SK-N-SH (cell line): Measurements from ENCODE around the gene SH3BGRL3. TPM values are rescaled to one million over a fixed set of nuclear protein-coding genes. Genes with fewer than 3 reads are reported as not detected.

Experiments used
- CTCF ChIA-PET: fragments of 300-600, 350-600 bp; formaldehyde crosslinking; extraction: SDS; loops from one replicate; lab custom pipeline; 2021; lab: Yijun Ruan, JAX
- POLR2A ChIA-PET: fragments of 350-600 bp; sonication (Branson Sonifier 250); formaldehyde crosslinking; extraction: SDS; loops from one replicate; lab custom pipeline; 2020; ENCODE audit warnings: antibody characterized with exemption, inconsistent platforms; lab: Yijun Ruan, JAX
- DNase-seq: peaks from one replicate; pipeline ENCODE4 v3.0.0; 2012
- H2AFZ ChIP-seq: fragments of 200-600 bp; sonication (generic); 2 replicates; pipeline ENCODE4 v1.8.1; 2016; ENCODE audit warnings: antibody characterized with exemption, mild to moderate bottlenecking, low read depth
- H3F3A ChIP-seq: fragments of 200-600 bp; sonication (generic); replicated peaks from 2 replicates; pipeline ENCODE3; 2016; ENCODE audit warnings: antibody characterized with exemption, mild to moderate bottlenecking; ENCODE audit not compliant: insufficient read depth
- H3K27ac ChIP-seq, 2 experiments: fragments of 200-500 bp in 1 of 2; fragments of 200-600 bp in 1 of 2; sonication (Bioruptor generic) in 1 of 2; sonication (generic), shearing (Covaris generic) in 1 of 2; 2 replicates each; pipeline versions ENCODE4 v1.5.1 to v1.6.1; 2014 to 2016; ENCODE audit warnings: low read depth in 2 of 2, inconsistent platforms in 1 of 2, low read length in 1 of 2, mild to moderate bottlenecking in 1 of 2, mixed read lengths in 1 of 2
- H3K27me3 ChIP-seq: fragments of 200-600 bp; sonication (generic), shearing (Covaris generic); 2 replicates; pipeline ENCODE4 v1.6.1; 2016; ENCODE audit warnings: mixed run types; ENCODE audit not compliant: insufficient read depth
- H3K36me3 ChIP-seq, 2 experiments: fragments of 200-500 bp in 1 of 2; fragments of 200-600 bp in 1 of 2; sonication (Bioruptor generic) in 1 of 2; sonication (generic) in 1 of 2; replicated peaks in 1 of 2; 2 replicates each; pipeline versions ENCODE3 to v1.5.1; 2014 to 2016; ENCODE audit warnings: low read length in 1 of 2, mild to moderate bottlenecking in 1 of 2; ENCODE audit not compliant: insufficient read depth in 2 of 2, control insufficient read depth in 1 of 2
- H3K4me1 ChIP-seq, 2 experiments: fragments of 200-500 bp in 1 of 2; fragments of 200-600 bp in 1 of 2; sonication (Bioruptor generic) in 1 of 2; sonication (generic), shearing (Covaris generic) in 1 of 2; 2 replicates each; pipeline versions ENCODE4 v1.5.1 to v1.6.1; 2014 to 2016; ENCODE audit warnings: low read depth in 1 of 2, low read length in 1 of 2, mixed run types in 1 of 2; ENCODE audit not compliant: insufficient read depth in 2 of 2, control insufficient read depth in 1 of 2
- H3K4me2 ChIP-seq: fragments of 200-600 bp; sonication (generic), shearing (Covaris generic); 2 replicates; pipeline ENCODE4 v1.6.1; 2017; ENCODE audit warnings: mixed run types
- H3K4me3 ChIP-seq, 2 experiments: fragments of 200-500 bp in 1 of 2; fragments of 200-600 bp in 1 of 2; sonication (Bioruptor generic) in 1 of 2; sonication (generic), shearing (Covaris generic) in 1 of 2; 2 replicates each; pipeline versions ENCODE4 v1.5.1 to v1.8.1; 2014 to 2016; ENCODE audit warnings: low read depth in 2 of 2, inconsistent platforms in 1 of 2, low read length in 1 of 2, mild to moderate bottlenecking in 1 of 2, mixed read lengths in 1 of 2, moderate library complexity in 1 of 2
- H3K79me2 ChIP-seq: fragments of 200-600 bp; sonication (generic); 2 replicates; pipeline ENCODE4 v1.8.1; 2017; ENCODE audit warnings: mild to moderate bottlenecking; ENCODE audit not compliant: insufficient read depth
- H3K9ac ChIP-seq: fragments of 200-600 bp; sonication (generic); 2 replicates; pipeline ENCODE4 v1.6.1; 2017; ENCODE audit warnings: mixed run types
- H3K9me2 ChIP-seq: fragments of 200-600 bp; sonication (generic); 2 replicates; pipeline ENCODE4 v1.6.1; 2017; ENCODE audit warnings: mixed run types
- H3K9me3 ChIP-seq: fragments of 200-600 bp; sonication (generic); 2 replicates; pipeline ENCODE4 v1.6.1; 2017; ENCODE audit warnings: mixed run types, mild to moderate bottlenecking, moderate library complexity
- H4K20me1 ChIP-seq: fragments of 200-600 bp; sonication (generic); 2 replicates; pipeline ENCODE4 v1.6.1; 2017; ENCODE audit warnings: mild to moderate bottlenecking, mixed run types; ENCODE audit not compliant: insufficient read depth
- CHD2 ChIP-seq: fragments of 150-350 bp; IDR thresholded peaks from 2 replicates; pipeline ENCODE4 v1.6.1; 2018; ENCODE audit warnings: low read length; ENCODE audit not compliant: partially characterized antibody
- EP300 ChIP-seq, 2 experiments: IDR thresholded peaks; 2 replicates each; pipeline versions ENCODE4 v1.4.0 to v1.6.1; 2012; ENCODE audit warnings: borderline replicate concordance in 1 of 2, low read depth in 1 of 2, low read length in 1 of 2
- FOSL2 ChIP-seq: IDR thresholded peaks from 2 replicates; pipeline ENCODE4 v1.4.0; 2012; ENCODE audit warnings: low read depth, mild to moderate bottlenecking, moderate library complexity, borderline replicate concordance
- FOXJ3 ChIP-seq: sonication (generic); formaldehyde crosslinking; IDR thresholded peaks from 2 replicates; pipeline ENCODE4 v1.5.1; 2020; ENCODE audit warnings: mild to moderate bottlenecking, missing genetic modification reagents
- FOXM1 ChIP-seq: IDR thresholded peaks from 2 replicates; pipeline ENCODE4 v1.4.0; 2012; ENCODE audit warnings: low read depth, mild to moderate bottlenecking
- GATA2 ChIP-seq: sonication (generic); formaldehyde crosslinking; IDR thresholded peaks from 2 replicates; pipeline ENCODE4 v1.5.0; 2020; ENCODE audit warnings: mild to moderate bottlenecking, missing genetic modification reagents
- JUND ChIP-seq: IDR thresholded peaks from 2 replicates; pipeline ENCODE4 v1.4.0; 2012
- MEF2A ChIP-seq: IDR thresholded peaks from 2 replicates; pipeline ENCODE4 v1.4.0; 2012; ENCODE audit warnings: low read depth, borderline replicate concordance
- MXI1 ChIP-seq: IDR thresholded peaks from 2 replicates; pipeline ENCODE4 v1.6.1; 2012; ENCODE audit warnings: mild to moderate bottlenecking, low read depth, low read length, improper control_type of control experiment
- NFIC ChIP-seq: IDR thresholded peaks from 2 replicates; pipeline ENCODE4 v1.4.0; 2012; ENCODE audit warnings: borderline replicate concordance
- NRF1 ChIP-seq: IDR thresholded peaks from 2 replicates; pipeline ENCODE4 v1.6.1; 2012; ENCODE audit warnings: low read depth, mild to moderate bottlenecking, low read length
- POLR2AphosphoS5 ChIP-seq: IDR thresholded peaks from 2 replicates; pipeline ENCODE4 v1.6.1; 2012; ENCODE audit warnings: low read depth, low read length
- RAD21 ChIP-seq: IDR thresholded peaks from 2 replicates; pipeline ENCODE4 v1.6.1; 2012; ENCODE audit warnings: mild to moderate bottlenecking, low read length
- RCOR1 ChIP-seq: fragments of 150-350 bp; IDR thresholded peaks from 2 replicates; pipeline ENCODE4 v1.6.1; 2017; ENCODE audit warnings: antibody characterized with exemption, low read length
- RFX5 ChIP-seq: IDR thresholded peaks from 2 replicates; pipeline ENCODE4 v1.6.1; 2012; ENCODE audit warnings: mild to moderate bottlenecking, improper control_type of control experiment, low read length
- RXRA ChIP-seq: IDR thresholded peaks from 2 replicates; pipeline ENCODE4 v1.4.0; 2012; ENCODE audit warnings: low read depth, mild to moderate bottlenecking, borderline replicate concordance
- SIN3A ChIP-seq: IDR thresholded peaks from 2 replicates; pipeline ENCODE4 v1.6.1; 2012; ENCODE audit warnings: low read depth, mild to moderate bottlenecking, low read length, moderate library complexity, borderline replicate concordance
- SMC3 ChIP-seq: IDR thresholded peaks from 2 replicates; pipeline ENCODE4 v1.6.1; 2012; ENCODE audit warnings: low read depth, low read length, improper control_type of control experiment
- TCF12 ChIP-seq: IDR thresholded peaks from 2 replicates; pipeline ENCODE4 v1.4.0; 2012
- TEAD4 ChIP-seq: IDR thresholded peaks from 2 replicates; pipeline ENCODE4 v1.4.0; 2012; ENCODE audit warnings: mild to moderate bottlenecking, borderline replicate concordance; ENCODE audit not compliant: insufficient read depth
- WGBS: methylation state at CpG from one replicate; pipeline ENCODE4 v1.1.6; 2017; ENCODE audit warnings: low lambda C conversion rate; 5-methylcytosine and 5-hydroxymethylcytosine counted together
- polyA plus RNA-seq, 3 experiments: library from polyadenylated mRNA; depleted of rRNA; stranded (reverse); fragments of >200 nt; gene quantifications; 2 replicates each; pipeline ENCODE4 v1.2.3, GENCODE V29; 2012
- TF ChIP-seq, protein P1 (sequence below): IDR thresholded peaks from 2 replicates; pipeline ENCODE4 v1.6.1; 2012; ENCODE audit warnings: mild to moderate bottlenecking, low read depth, low read length, moderate library complexity
- TF ChIP-seq, protein P2 (sequence below): fragments of 200-600 bp; sonication (generic); IDR thresholded peaks from 2 replicates; pipeline ENCODE4 v1.6.1; 2017; ENCODE audit warnings: antibody characterized with exemption, mild to moderate bottlenecking, moderate library complexity
- TF ChIP-seq, protein P3 (sequence below): IDR thresholded peaks from 2 replicates; pipeline ENCODE4 v1.4.0; 2012; ENCODE audit warnings: low read depth
- TF ChIP-seq, protein P4 (sequence below): IDR thresholded peaks from 2 replicates; pipeline ENCODE4; 2012
- TF ChIP-seq, protein P5 (sequence below): fragments of 150-350 bp; IDR thresholded peaks from 2 replicates; pipeline ENCODE4 v1.6.1; 2017; ENCODE audit warnings: antibody characterized with exemption, low read length, low read depth, borderline replicate concordance

Gene SH3BGRL3
- 131 and 202 TPM in 2 replicates for polyA plus RNA-seq (2012; rRNA removed)
- 152 and 168 TPM in 2 replicates for polyA plus RNA-seq (2012; cell fraction: cytosol; rRNA removed)
- polyA plus RNA-seq (2012; cell fraction: nucleus; rRNA removed), result 42.7 and 49.7 TPM in 2 replicates

DNA sequence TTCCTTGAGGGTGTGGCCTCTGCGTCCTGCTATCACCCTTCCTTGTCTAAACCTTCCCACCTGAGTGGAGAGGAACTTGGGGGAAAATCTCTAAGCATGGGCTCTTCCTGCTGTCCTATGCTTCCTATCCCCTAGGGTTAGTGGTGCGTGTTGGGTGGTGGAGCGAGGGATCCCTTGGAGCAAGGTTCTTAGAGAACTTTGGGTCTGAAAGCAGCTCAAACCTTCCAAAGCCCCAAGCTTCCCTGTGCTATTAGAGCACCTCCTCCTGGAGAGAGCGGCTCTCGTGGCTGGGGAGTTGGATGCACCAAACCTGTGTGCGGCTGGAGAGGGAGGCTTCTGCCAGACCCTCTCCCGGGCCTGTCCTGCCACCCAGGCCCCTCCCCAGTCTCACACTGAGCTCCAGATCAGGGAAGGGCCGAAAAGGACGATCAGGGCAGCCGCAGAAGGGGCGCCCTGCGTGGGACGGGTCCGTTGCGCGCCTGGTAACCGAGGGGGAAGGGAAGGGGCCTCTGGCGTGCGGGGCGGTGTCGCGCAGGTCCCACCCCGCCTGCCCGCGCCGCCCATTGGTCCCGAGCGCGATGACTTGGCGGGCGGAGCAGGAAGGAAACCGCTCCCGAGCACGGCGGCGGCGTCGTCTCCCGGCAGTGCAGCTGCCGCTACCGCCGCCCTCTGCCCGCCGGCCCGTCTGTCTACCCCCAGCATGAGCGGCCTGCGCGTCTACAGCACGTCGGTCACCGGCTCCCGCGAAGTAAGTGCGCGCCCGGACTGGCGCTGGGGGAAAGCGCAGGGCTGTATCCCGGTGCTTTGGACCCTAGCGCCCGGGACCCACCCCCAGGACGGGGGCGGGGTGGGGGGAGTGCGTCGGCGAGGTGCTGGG lies at the start of gene SH3BGRL3:
TSS of gene SH3BGRL3 (plus strand) at position 631 of the 877 bp plus-strand sequence. CDS start at position 701, 70 bp downstream.
- H3K4me1 ChIP-seq, result peaks cover 36 to 71% of the 10 kb centered on the region in 2 experiments; a peak in 3 of 4 replicates
- H3K4me2 ChIP-seq, result peak within 1 kb of the TSS; percentile 95
- H3K27ac ChIP-seq, result peak within 1 kb of the TSS; percentile 76 to 87
- DNase-seq, result peak; percentile 96
- peaks cover 47% of the 10 kb centered on the region for H3K79me2 ChIP-seq
- H3K9ac ChIP-seq, result peak within 1 kb of the TSS; percentile 81
- H3K9me2 ChIP-seq, result no peaks in the 10 kb centered on the region
- H4K20me1 ChIP-seq, result peaks cover 33% of the 10 kb centered on the region
- H3K4me3 ChIP-seq, result peak within 1 kb of the TSS; percentile 85 to 95
- 9% methylated on average over 24 of the region's 66 CpGs for WGBS
- peaks cover 9 to 26% of the 10 kb centered on the region in 2 experiments for H3K36me3 ChIP-seq
- H3K27me3 ChIP-seq, result no peaks in the 10 kb centered on the region
- peaks cover 56% of the 10 kb centered on the region for H3F3A ChIP-seq
- ChIA-PET CTCF (interaction anchor here (0.5 to 9.5 kb wide), 28 partner anchors 9 to 246 kb away, joined by 3 to 204 read pairs (median 4); partner anchors contain the start of genes C1orf232, CD52, CEP85 and FAM110D), POLR2A (interaction anchor here (0.6 to 2.3 kb wide), 5 partner anchors 9 to 192 kb away, joined by 3 to 10 read pairs (median 5); partner anchors contain the start of gene HMGN2)
- H3K9me3 ChIP-seq, result no peaks in the 10 kb centered on the region
- H2AFZ ChIP-seq, result peak within 1 kb of the TSS; percentile 69
- peak; percentile 45 for TF ChIP-seq MXI1
- TF ChIP-seq TCF12, result no peak; the same call in 1 of the 2 replicates
- no peak for TF ChIP-seq EP300 (IDR thresholded peaks at IDR 0.05; ENCODE audit: borderline replicate concordance in 1 of 2, low read depth in 1 of 2, low read length in 1 of 2)
- TF ChIP-seq NFIC, result no peak
- no peak for TF ChIP-seq SMC3
- TF ChIP-seq FOXJ3 (CRISPR knock-in tag), result no peak
- TF ChIP-seq RAD21, result peak; percentile 19; the same call in 1 of the 2 replicates
- TF ChIP-seq, protein P1, sequence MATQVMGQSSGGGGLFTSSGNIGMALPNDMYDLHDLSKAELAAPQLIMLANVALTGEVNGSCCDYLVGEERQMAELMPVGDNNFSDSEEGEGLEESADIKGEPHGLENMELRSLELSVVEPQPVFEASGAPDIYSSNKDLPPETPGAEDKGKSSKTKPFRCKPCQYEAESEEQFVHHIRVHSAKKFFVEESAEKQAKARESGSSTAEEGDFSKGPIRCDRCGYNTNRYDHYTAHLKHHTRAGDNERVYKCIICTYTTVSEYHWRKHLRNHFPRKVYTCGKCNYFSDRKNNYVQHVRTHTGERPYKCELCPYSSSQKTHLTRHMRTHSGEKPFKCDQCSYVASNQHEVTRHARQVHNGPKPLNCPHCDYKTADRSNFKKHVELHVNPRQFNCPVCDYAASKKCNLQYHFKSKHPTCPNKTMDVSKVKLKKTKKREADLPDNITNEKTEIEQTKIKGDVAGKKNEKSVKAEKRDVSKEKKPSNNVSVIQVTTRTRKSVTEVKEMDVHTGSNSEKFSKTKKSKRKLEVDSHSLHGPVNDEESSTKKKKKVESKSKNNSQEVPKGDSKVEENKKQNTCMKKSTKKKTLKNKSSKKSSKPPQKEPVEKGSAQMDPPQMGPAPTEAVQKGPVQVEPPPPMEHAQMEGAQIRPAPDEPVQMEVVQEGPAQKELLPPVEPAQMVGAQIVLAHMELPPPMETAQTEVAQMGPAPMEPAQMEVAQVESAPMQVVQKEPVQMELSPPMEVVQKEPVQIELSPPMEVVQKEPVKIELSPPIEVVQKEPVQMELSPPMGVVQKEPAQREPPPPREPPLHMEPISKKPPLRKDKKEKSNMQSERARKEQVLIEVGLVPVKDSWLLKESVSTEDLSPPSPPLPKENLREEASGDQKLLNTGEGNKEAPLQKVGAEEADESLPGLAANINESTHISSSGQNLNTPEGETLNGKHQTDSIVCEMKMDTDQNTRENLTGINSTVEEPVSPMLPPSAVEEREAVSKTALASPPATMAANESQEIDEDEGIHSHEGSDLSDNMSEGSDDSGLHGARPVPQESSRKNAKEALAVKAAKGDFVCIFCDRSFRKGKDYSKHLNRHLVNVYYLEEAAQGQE, result no peak
- TF ChIP-seq RCOR1, result no peak
- TF ChIP-seq, protein P2, sequence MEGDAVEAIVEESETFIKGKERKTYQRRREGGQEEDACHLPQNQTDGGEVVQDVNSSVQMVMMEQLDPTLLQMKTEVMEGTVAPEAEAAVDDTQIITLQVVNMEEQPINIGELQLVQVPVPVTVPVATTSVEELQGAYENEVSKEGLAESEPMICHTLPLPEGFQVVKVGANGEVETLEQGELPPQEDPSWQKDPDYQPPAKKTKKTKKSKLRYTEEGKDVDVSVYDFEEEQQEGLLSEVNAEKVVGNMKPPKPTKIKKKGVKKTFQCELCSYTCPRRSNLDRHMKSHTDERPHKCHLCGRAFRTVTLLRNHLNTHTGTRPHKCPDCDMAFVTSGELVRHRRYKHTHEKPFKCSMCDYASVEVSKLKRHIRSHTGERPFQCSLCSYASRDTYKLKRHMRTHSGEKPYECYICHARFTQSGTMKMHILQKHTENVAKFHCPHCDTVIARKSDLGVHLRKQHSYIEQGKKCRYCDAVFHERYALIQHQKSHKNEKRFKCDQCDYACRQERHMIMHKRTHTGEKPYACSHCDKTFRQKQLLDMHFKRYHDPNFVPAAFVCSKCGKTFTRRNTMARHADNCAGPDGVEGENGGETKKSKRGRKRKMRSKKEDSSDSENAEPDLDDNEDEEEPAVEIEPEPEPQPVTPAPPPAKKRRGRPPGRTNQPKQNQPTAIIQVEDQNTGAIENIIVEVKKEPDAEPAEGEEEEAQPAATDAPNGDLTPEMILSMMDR, result peak; percentile 62
- TF ChIP-seq TEAD4, result no peak
- TF ChIP-seq, protein P3, sequence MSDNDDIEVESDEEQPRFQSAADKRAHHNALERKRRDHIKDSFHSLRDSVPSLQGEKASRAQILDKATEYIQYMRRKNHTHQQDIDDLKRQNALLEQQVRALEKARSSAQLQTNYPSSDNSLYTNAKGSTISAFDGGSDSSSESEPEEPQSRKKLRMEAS, result peak; percentile 86
- no peak for TF ChIP-seq GATA2 (CRISPR knock-in tag)
- no peak for TF ChIP-seq RFX5
- TF ChIP-seq, protein P4, sequence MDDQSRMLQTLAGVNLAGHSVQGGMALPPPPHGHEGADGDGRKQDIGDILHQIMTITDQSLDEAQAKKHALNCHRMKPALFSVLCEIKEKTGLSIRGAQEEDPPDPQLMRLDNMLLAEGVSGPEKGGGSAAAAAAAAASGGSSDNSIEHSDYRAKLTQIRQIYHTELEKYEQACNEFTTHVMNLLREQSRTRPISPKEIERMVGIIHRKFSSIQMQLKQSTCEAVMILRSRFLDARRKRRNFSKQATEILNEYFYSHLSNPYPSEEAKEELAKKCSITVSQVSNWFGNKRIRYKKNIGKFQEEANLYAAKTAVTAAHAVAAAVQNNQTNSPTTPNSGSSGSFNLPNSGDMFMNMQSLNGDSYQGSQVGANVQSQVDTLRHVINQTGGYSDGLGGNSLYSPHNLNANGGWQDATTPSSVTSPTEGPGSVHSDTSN, result peak; percentile 49
- TF ChIP-seq JUND, result no peak
- TF ChIP-seq MEF2A, result no peak
- TF ChIP-seq, protein P5, sequence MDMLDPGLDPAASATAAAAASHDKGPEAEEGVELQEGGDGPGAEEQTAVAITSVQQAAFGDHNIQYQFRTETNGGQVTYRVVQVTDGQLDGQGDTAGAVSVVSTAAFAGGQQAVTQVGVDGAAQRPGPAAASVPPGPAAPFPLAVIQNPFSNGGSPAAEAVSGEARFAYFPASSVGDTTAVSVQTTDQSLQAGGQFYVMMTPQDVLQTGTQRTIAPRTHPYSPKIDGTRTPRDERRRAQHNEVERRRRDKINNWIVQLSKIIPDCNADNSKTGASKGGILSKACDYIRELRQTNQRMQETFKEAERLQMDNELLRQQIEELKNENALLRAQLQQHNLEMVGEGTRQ, result no peak
- peak; percentile 58 for TF ChIP-seq NRF1
- no peak for TF ChIP-seq FOXM1
- TF ChIP-seq POLR2AphosphoS5, result peak; percentile 69
- TF ChIP-seq RXRA, result no peak
- TF ChIP-seq CHD2, result peak; percentile 61
- TF ChIP-seq FOSL2, result no peak; the same call in 1 of the 2 replicates
- TF ChIP-seq SIN3A, result peak; percentile 37; the same call in 1 of the 2 replicates
